SU-DHL-6 (cell line): ENCODE results near the gene DCAF10.

Experiments
- H2AFZ ChIP-seq: fragments of 200-600 bp; sonication (generic); 2 replicates; pipeline ENCODE4 v1.6.1; 2014; ENCODE audit warnings: low read depth, mild to moderate bottlenecking, moderate library complexity, mixed read lengths, antibody characterized with exemption, low read length; ENCODE audit not compliant: severe bottlenecking
- H3F3A ChIP-seq: fragments of 200-600 bp; shearing (Covaris generic); 2 replicates; pipeline ENCODE4 v1.6.0; 2016; ENCODE audit warnings: antibody characterized with exemption, mild to moderate bottlenecking; ENCODE audit not compliant: insufficient read depth
- H3K27ac ChIP-seq: fragments of 200-600 bp; sonication (generic); 2 replicates; pipeline ENCODE4 v1.5.1; 2016; ENCODE audit warnings: low read depth, mild to moderate bottlenecking, low read length, moderate library complexity, mixed read lengths
- H3K27me3 ChIP-seq: fragments of 200-600 bp; sonication (generic), shearing (Covaris generic); 2 replicates; pipeline ENCODE4 v1.6.0; 2014; ENCODE audit warnings: mild to moderate bottlenecking, low read length
- H3K36me3 ChIP-seq: fragments of 200-600 bp; sonication (generic); 2 replicates; pipeline ENCODE4 v1.6.1; 2014; ENCODE audit warnings: mild to moderate bottlenecking, low read length, mixed read lengths
- H3K4me2 ChIP-seq: fragments of 300-600, 200-600 bp; shearing (Covaris generic), sonication (generic); 2 replicates; pipeline ENCODE4 v1.6.0; 2014; ENCODE audit warnings: low read length, low read depth, mild to moderate bottlenecking; ENCODE audit not compliant: poor library complexity, severe bottlenecking
- H3K4me3 ChIP-seq: fragments of 200-600 bp; sonication (generic); 2 replicates; pipeline ENCODE4 v1.5.1; 2014; ENCODE audit warnings: antibody characterized with exemption, low read length, mild to moderate bottlenecking, mixed read lengths; ENCODE audit not compliant: insufficient read depth, poor library complexity, severe bottlenecking
- H3K79me2 ChIP-seq: fragments of 200-600 bp; sonication (generic); 2 replicates; pipeline ENCODE4 v1.6.1; 2014; ENCODE audit warnings: mild to moderate bottlenecking, low read length, moderate library complexity; ENCODE audit not compliant: insufficient read depth
- H3K9ac ChIP-seq: fragments of 200-600 bp; sonication (generic); 2 replicates; pipeline ENCODE4 v1.7.0; 2014; ENCODE audit warnings: mild to moderate bottlenecking, low read length
- H3K9me2 ChIP-seq: fragments of 200-600 bp; sonication (generic); replicated peaks from 2 replicates; pipeline ENCODE4 v1.6.1; 2014; ENCODE audit warnings: low read length; ENCODE audit not compliant: insufficient read depth
- H3K9me3 ChIP-seq: fragments of 200-600 bp; sonication (generic); 2 replicates; pipeline ENCODE4 v1.6.1; 2014; ENCODE audit warnings: low read length, mixed read lengths; ENCODE audit not compliant: insufficient read depth
- H4K20me1 ChIP-seq: fragments of 200-600 bp; sonication (generic); 2 replicates; pipeline ENCODE4 v1.6.1; 2014; ENCODE audit warnings: low read depth, mild to moderate bottlenecking, antibody characterized with exemption, low read length, moderate library complexity, mixed read lengths
- EZH2phosphoT487 ChIP-seq: fragments of 200-600 bp; sonication (generic), shearing (Covaris generic); conservative IDR thresholded peaks from 2 replicates; pipeline ENCODE4 v1.6.1; 2018; ENCODE audit warnings: mild to moderate bottlenecking, antibody characterized with exemption, low read length, moderate library complexity, mixed read lengths
- TF ChIP-seq, protein P1 (sequence below): fragments of 200-600 bp; sonication (generic); IDR thresholded peaks from one replicate; pipeline ENCODE4 v1.5.1; 2017; ENCODE audit warnings: antibody characterized with exemption, mild to moderate bottlenecking, low read length, moderate library complexity; ENCODE audit not compliant: insufficient read depth, poor library complexity, severe bottlenecking

The DCAF10 gene

DNA sequence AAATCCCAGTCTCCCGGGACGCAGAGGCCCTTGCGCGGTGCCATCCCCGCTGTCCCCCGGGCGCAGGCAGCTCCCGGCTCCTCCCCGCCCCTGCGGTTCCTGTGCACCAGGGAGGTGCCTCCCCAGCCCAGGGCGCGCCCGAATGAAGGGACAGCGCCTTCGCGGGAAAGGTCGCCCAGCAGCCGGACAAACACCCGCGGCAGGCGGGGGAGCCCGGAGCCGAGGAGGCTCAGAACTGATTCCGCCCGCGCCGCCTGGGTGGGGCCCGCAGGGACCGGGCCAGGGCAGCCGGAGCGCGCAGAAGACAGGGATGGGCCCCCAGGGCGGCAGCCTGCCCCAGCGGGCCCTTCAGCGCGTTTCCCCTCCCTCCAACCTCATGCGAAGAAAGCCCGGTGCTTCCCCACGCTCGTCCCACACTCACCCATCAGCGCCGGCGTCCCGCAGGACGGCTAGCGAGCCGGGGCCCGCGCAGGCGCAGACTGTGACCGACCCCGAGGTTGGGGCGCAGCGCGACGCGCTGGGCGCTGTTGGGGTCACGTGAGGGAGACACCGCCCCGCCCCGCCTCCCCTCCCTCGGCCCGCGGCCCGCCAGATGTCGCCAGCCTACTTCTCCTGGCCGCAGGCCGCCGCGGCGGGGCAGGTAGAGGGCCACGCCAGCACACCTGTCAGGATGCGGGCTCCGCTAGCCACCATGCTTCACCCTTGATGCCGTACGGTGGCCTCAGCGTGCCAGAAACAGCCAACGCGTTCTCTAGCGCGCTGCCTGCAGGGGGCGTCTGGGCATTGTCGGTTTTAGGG, 103.2 kb downstream of the DCAF10 start, which contains the start of gene SLC25A51:
Gene SLC25A51, minus strand, starts transcription at position 481 of the 798 bp plus-strand sequence. CDS start 15,577 bp downstream, outside the sequence.
- peak within 1 kb of the TSS; percentile 86 for H3K4me3 ChIP-seq
- TF ChIP-seq, protein P1, sequence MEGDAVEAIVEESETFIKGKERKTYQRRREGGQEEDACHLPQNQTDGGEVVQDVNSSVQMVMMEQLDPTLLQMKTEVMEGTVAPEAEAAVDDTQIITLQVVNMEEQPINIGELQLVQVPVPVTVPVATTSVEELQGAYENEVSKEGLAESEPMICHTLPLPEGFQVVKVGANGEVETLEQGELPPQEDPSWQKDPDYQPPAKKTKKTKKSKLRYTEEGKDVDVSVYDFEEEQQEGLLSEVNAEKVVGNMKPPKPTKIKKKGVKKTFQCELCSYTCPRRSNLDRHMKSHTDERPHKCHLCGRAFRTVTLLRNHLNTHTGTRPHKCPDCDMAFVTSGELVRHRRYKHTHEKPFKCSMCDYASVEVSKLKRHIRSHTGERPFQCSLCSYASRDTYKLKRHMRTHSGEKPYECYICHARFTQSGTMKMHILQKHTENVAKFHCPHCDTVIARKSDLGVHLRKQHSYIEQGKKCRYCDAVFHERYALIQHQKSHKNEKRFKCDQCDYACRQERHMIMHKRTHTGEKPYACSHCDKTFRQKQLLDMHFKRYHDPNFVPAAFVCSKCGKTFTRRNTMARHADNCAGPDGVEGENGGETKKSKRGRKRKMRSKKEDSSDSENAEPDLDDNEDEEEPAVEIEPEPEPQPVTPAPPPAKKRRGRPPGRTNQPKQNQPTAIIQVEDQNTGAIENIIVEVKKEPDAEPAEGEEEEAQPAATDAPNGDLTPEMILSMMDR, result peak; percentile 94
- TF ChIP-seq EZH2phosphoT487, result no peak
- H3K9ac ChIP-seq, result peak within 1 kb of the TSS; percentile 79
- H3K79me2 ChIP-seq, result peaks cover 21% of the 10 kb centered on the region
- H3K9me3 ChIP-seq, result no peaks in the 10 kb centered on the region
- H3K27me3 ChIP-seq, result no peaks in the 10 kb centered on the region
- H3F3A ChIP-seq, result no peaks in the 10 kb centered on the region
- peak within 1 kb of the TSS; percentile 63 for H3K27ac ChIP-seq
- no peaks in the 10 kb centered on the region for H3K9me2 ChIP-seq
- peak within 1 kb of the TSS; percentile 85 for H3K4me2 ChIP-seq
- no peaks in the 10 kb centered on the region for H4K20me1 ChIP-seq
- no peaks in the 10 kb centered on the region; the same call in 1 of the 2 replicates for H3K36me3 ChIP-seq
- H2AFZ ChIP-seq, result peak within 1 kb of the TSS; percentile 82

DNA sequence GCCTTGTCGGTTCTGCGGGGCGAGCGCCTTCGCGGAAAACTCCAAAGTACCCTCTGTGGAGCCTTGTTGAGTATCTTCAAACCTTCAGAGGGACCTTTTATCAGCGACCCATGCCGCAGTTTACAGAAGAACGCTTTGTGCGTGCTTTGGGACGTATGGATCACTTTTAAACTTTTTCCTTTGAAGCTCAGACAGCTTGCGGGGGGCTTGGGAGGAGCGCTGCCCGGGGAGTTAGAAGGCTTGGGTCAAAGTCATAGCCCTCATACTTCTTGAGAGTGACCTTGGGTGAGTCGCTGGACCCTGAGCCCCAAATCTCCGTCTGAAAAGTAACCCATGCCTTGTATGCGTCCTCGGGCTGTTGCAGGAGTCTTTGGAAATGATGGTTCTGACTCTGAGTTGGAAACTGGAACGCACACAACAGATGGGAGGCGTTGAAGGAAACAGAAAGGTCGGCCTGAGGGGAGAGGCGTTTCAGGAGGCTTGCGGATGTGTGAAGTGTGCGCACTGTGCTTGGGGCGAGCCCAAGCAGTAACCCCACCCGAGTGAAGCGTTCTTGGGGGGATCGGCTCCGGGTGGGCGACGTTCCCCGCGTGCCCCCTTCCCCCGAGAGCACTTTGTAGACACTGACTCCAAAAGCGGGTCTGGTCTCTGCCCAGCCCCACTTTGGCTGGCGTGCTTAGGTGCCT, 104.0 kb downstream of the DCAF10 start:
- Histone ChIP-seq H3F3A (no peaks in the 10 kb centered on the region), H3K36me3 (no peaks in the 10 kb centered on the region), H3K9me2 (no peaks in the 10 kb centered on the region), H3K27me3 (no peaks in the 10 kb centered on the region), H3K27ac (peak overlapping the region; percentile 63), H4K20me1 (no peaks in the 10 kb centered on the region), H3K4me3 (peak overlapping the region; percentile 86), H3K9me3 (no peaks in the 10 kb centered on the region), H2AFZ (peak overlapping the region; percentile 82), H3K4me2 (peak overlapping the region; percentile 85), H3K79me2 (peaks cover 21% of the 10 kb centered on the region), H3K9ac (peak overlapping the region; percentile 79)
- TF ChIP-seq, protein P1, result no peak
- TF ChIP-seq EZH2phosphoT487, result no peak

DNA sequence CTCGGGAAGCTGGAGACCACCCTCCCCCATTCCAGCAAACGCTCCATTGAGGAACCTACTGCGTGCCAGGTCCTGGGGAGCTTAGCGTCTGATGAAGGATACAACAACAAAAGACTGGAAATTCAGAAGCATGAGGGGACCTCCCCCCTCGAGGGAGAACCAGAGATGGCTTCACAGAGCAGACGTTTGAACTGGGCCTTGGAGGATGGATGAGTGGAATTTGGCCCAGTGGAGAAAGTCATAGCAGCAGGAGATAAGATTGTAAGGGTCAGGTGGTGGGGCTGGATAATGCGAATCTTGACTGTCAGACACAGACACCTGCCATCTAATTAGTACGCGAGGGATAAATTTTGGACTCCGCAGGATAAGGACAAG, 104.5 kb downstream of the DCAF10 start:
- H2AFZ ChIP-seq, result no peak overlapping the region
- no peaks in the 10 kb centered on the region for H3K36me3 ChIP-seq
- no peak for TF ChIP-seq EZH2phosphoT487
- TF ChIP-seq, protein P1, result no peak
- no peak overlapping the region for H3K9ac ChIP-seq
- no peaks in the 10 kb centered on the region for H3K27me3 ChIP-seq
- no peaks in the 10 kb centered on the region for H3K9me2 ChIP-seq
- H3K4me2 ChIP-seq, result no peak overlapping the region
- no peaks in the 10 kb centered on the region for H4K20me1 ChIP-seq
- no peak overlapping the region for H3K27ac ChIP-seq
- H3F3A ChIP-seq, result no peaks in the 10 kb centered on the region
- H3K4me3 ChIP-seq, result no peak overlapping the region
- no peaks in the 10 kb centered on the region for H3K9me3 ChIP-seq
- H3K79me2 ChIP-seq, result peaks cover 21% of the 10 kb centered on the region
